T-helper 17 cell (primary cell): ENCODE data around the gene MRPL24. TPM values are rescaled to one million over a fixed set of nuclear protein-coding genes. Genes with fewer than 3 reads are reported as not detected.

Source experiments
- ATAC-seq: fragments of 150-1000 bp; cut with Tn5 transposase; 2 replicates; pipeline ENCODE4 v1.10.0; 2021; ENCODE audit warnings: mild to moderate bottlenecking, moderate library complexity
- DNase-seq, 3 donors: peaks; one replicate each; pipeline versions ENCODE4 v3.0.0 to v3.0.0-alpha.2; 2020 to 2021
- H3K9me3 ChIP-seq: one replicate; pipeline ENCODE4 v1.7.0; 2013; ENCODE audit warnings: low read length, mild to moderate bottlenecking; ENCODE audit not compliant: control insufficient read depth, poor library complexity, severe bottlenecking
- H3K27ac Mint-ChIP-seq: one replicate; pipeline ENCODE4 v1.8.0; 2022; ENCODE audit warnings: mild to moderate bottlenecking, moderate library complexity, mixed read lengths
- H3K27me3 Mint-ChIP-seq: one replicate; pipeline ENCODE4 v1.8.0; 2022; ENCODE audit warnings: mixed read lengths
- H3K36me3 Mint-ChIP-seq: one replicate; pipeline ENCODE4 v1.8.0; 2022; ENCODE audit warnings: low read depth, mixed read lengths
- H3K4me1 Mint-ChIP-seq: one replicate; pipeline ENCODE4 v1.8.0; 2022; ENCODE audit warnings: mild to moderate bottlenecking, mixed read lengths
- H3K4me3 Mint-ChIP-seq: one replicate; pipeline ENCODE4 v1.8.0; 2022; ENCODE audit warnings: mild to moderate bottlenecking, moderate library complexity, mixed read lengths
- total RNA-seq, 4 donors: library from RNA in 2 of 4; stranded (reverse) in 2 of 4; gene quantifications; one replicate each; pipeline ENCODE4 v1.2.3 and lab custom pipeline; 2022 to 2026

Gene MRPL24
- total RNA-seq, 2 donors from 2014 or later: 18.7 to 25.1 TPM

GRCh38 chr1:156707417-156708217 is 33.3 kb downstream of the MRPL24 start:
- Mint-ChIP-seq H3K36me3 (no peaks in the 10 kb centered on the region), H3K27me3 (peaks cover 18% of the 10 kb centered on the region), H3K4me3 (peak overlapping the region; percentile 96), H3K27ac (no peak overlapping the region), H3K4me1 (peaks cover 18% of the 10 kb centered on the region)
- no peak for DNase-seq
- ATAC-seq: no peak
- H3K9me3 ChIP-seq: no peaks in the 10 kb centered on the region

- H3K27me3 Mint-ChIP-seq: peaks cover 18% of the 10 kb centered on the region
- H3K4me1 Mint-ChIP-seq: peaks cover 18% of the 10 kb centered on the region
- H3K9me3 ChIP-seq: no peaks in the 10 kb centered on the region
- peak in 1 of 3 donors; percentile 19 for DNase-seq
- peak overlapping the region; percentile 96 for H3K4me3 Mint-ChIP-seq
- ATAC-seq: peak; percentile 28
- peak overlapping the region; percentile 88 for H3K27ac Mint-ChIP-seq
- no peaks in the 10 kb centered on the region for H3K36me3 Mint-ChIP-seq
Observed at GRCh38 chr1:156706657-156707416, 34.1 kb downstream of the MRPL24 start.

- peak overlapping the region; percentile 88 for H3K27ac Mint-ChIP-seq
- no peaks in the 10 kb centered on the region for H3K9me3 ChIP-seq
- no peaks in the 10 kb centered on the region for H3K36me3 Mint-ChIP-seq
- H3K4me3 Mint-ChIP-seq: peak overlapping the region; percentile 96
- H3K4me1 Mint-ChIP-seq: peaks cover 18% of the 10 kb centered on the region
- DNase-seq (peak; percentile 60 to 68 (median 61)), ATAC-seq (peak; percentile 79)
- H3K27me3 Mint-ChIP-seq: peaks cover 25% of the 10 kb centered on the region
Observed at GRCh38 chr1:156705918-156706656, 34.8 kb downstream of the MRPL24 start.

GRCh38 chr1:156705321-156705917 is 35.5 kb downstream of the MRPL24 start, which contains the start of gene CRABP2:
TSS of gene CRABP2 (minus strand) at chr1:156705583. CDS start at chr1:156705446, 137 bp downstream.
- Mint-ChIP-seq H3K27me3 (peaks cover 29% of the 10 kb centered on the region), H3K4me1 (peaks cover 18% of the 10 kb centered on the region)
- peak; percentile 10 to 33 (median 22) for DNase-seq

GRCh38 chr1:156704930-156705320 is 36.0 kb downstream of the MRPL24 start:
- H3K27me3 Mint-ChIP-seq: peaks cover 31% of the 10 kb centered on the region
- no peaks in the 10 kb centered on the region for H3K36me3 Mint-ChIP-seq
- no peak for ATAC-seq
- no peaks in the 10 kb centered on the region for H3K9me3 ChIP-seq
- DNase-seq: no peak
- H3K4me1 Mint-ChIP-seq: peaks cover 18% of the 10 kb centered on the region
- H3K4me3 Mint-ChIP-seq: peak overlapping the region; percentile 96
- no peak overlapping the region for H3K27ac Mint-ChIP-seq

More at GRCh38 chr1:156705321-156705917, 35.5 kb downstream of the MRPL24 start, which contains the start of gene CRABP2:
- H3K27ac Mint-ChIP-seq: peak within 1 kb of the TSS; percentile 88
- H3K4me3 Mint-ChIP-seq: peak within 1 kb of the TSS; percentile 96
- H3K9me3 ChIP-seq: no peaks in the 10 kb centered on the region
- H3K36me3 Mint-ChIP-seq: no peaks in the 10 kb centered on the region
- ATAC-seq: peak; percentile 52

- no peak for ATAC-seq
- Mint-ChIP-seq H3K4me3 (peak overlapping the region; percentile 96), H3K36me3 (no peaks in the 10 kb centered on the region), H3K27ac (no peak overlapping the region), H3K27me3 (peaks cover 36% of the 10 kb centered on the region), H3K4me1 (peaks cover 18% of the 10 kb centered on the region)
- H3K9me3 ChIP-seq: no peaks in the 10 kb centered on the region
- no peak for DNase-seq
Observed at GRCh38 chr1:156704166-156704711, 36.6 kb downstream of the MRPL24 start.

- Mint-ChIP-seq H3K27me3 (peaks cover 41% of the 10 kb centered on the region), H3K27ac (no peak overlapping the region), H3K4me1 (peaks cover 20% of the 10 kb centered on the region), H3K4me3 (no peak overlapping the region), H3K36me3 (peaks cover 3% of the 10 kb centered on the region)
- DNase-seq: no peak
- ATAC-seq: no peak
- H3K9me3 ChIP-seq: no peaks in the 10 kb centered on the region
Observed at GRCh38 chr1:156703741-156704140, 37.1 kb downstream of the MRPL24 start.

GRCh38 chr1:156703336-156703735 is 37.6 kb downstream of the MRPL24 start:
- no peaks in the 10 kb centered on the region for H3K9me3 ChIP-seq
- DNase-seq: no peak
- ATAC-seq: no peak
- Mint-ChIP-seq H3K4me3 (no peak overlapping the region), H3K27ac (peak overlapping the region; percentile 16), H3K27me3 (peaks cover 45% of the 10 kb centered on the region), H3K4me1 (peaks cover 20% of the 10 kb centered on the region), H3K36me3 (peaks cover 3% of the 10 kb centered on the region)

GRCh38 chr1:156700736-156701531 is 40.0 kb downstream of the MRPL24 start:
- DNase-seq (no peak), ATAC-seq (no peak)
- Mint-ChIP-seq H3K27ac (peak overlapping the region; percentile 37), H3K4me1 (peaks cover 9% of the 10 kb centered on the region), H3K4me3 (no peak overlapping the region), H3K27me3 (peaks cover 68% of the 10 kb centered on the region), H3K36me3 (peaks cover 9% of the 10 kb centered on the region)
- no peaks in the 10 kb centered on the region for H3K9me3 ChIP-seq

- ATAC-seq (no peak), DNase-seq (no peak)
- no peak overlapping the region for H3K27ac Mint-ChIP-seq
- H3K4me1 Mint-ChIP-seq: peaks cover 7% of the 10 kb centered on the region
- no peak overlapping the region for H3K4me3 Mint-ChIP-seq
- peaks cover 71% of the 10 kb centered on the region for H3K27me3 Mint-ChIP-seq
- no peaks in the 10 kb centered on the region for H3K9me3 ChIP-seq
- peaks cover 12% of the 10 kb centered on the region for H3K36me3 Mint-ChIP-seq
Observed at GRCh38 chr1:156698995-156699394, 41.9 kb downstream of the MRPL24 start.

- peaks cover 17% of the 10 kb centered on the region for H3K36me3 Mint-ChIP-seq
- peaks cover 75% of the 10 kb centered on the region for H3K27me3 Mint-ChIP-seq
- ATAC-seq (no peak), DNase-seq (no peak)
- H3K9me3 ChIP-seq: no peaks in the 10 kb centered on the region
- no peak overlapping the region for H3K4me3 Mint-ChIP-seq
- no peak overlapping the region for H3K27ac Mint-ChIP-seq
- peaks cover 13% of the 10 kb centered on the region for H3K4me1 Mint-ChIP-seq
Observed at GRCh38 chr1:156697481-156697880, 43.4 kb downstream of the MRPL24 start.

- H3K4me3 Mint-ChIP-seq: no peak overlapping the region
- peaks cover 20% of the 10 kb centered on the region for H3K4me1 Mint-ChIP-seq
- peaks cover 81% of the 10 kb centered on the region for H3K27me3 Mint-ChIP-seq
- H3K27ac Mint-ChIP-seq: no peak overlapping the region
- peaks cover 24% of the 10 kb centered on the region for H3K36me3 Mint-ChIP-seq
- DNase-seq (no peak), ATAC-seq (no peak)
- no peaks in the 10 kb centered on the region for H3K9me3 ChIP-seq
Observed at GRCh38 chr1:156696755-156697154, 44.1 kb downstream of the MRPL24 start.
